ENCODE measurements around the gene DNAJA4.

DNA sequence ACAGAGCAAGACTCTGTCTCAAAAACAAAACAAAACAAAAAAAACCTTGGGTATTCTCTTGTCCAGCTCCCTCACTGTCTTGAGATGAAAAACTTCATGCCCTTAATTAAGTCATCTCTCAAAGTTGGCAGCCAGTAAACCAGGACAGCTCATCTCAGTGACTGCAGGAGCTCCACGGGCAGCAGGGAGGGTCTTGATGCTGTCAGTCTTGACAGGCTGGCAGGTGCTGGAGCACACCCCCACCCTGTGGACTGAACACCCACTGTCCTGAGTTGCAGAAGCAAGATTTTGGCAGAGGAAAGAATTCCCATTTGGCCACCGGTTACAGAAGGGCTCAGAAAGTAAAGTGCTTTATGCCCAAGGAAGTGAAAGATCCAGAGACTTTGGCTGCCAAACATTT lies 8.0 kb downstream of the DNAJA4 start:
- TF ChIP-seq, protein P1, sequence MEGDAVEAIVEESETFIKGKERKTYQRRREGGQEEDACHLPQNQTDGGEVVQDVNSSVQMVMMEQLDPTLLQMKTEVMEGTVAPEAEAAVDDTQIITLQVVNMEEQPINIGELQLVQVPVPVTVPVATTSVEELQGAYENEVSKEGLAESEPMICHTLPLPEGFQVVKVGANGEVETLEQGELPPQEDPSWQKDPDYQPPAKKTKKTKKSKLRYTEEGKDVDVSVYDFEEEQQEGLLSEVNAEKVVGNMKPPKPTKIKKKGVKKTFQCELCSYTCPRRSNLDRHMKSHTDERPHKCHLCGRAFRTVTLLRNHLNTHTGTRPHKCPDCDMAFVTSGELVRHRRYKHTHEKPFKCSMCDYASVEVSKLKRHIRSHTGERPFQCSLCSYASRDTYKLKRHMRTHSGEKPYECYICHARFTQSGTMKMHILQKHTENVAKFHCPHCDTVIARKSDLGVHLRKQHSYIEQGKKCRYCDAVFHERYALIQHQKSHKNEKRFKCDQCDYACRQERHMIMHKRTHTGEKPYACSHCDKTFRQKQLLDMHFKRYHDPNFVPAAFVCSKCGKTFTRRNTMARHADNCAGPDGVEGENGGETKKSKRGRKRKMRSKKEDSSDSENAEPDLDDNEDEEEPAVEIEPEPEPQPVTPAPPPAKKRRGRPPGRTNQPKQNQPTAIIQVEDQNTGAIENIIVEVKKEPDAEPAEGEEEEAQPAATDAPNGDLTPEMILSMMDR (IDR thresholded peaks at IDR 0.05): no peak
- TF ChIP-seq POLR2A (IDR thresholded peaks at IDR 0.05) (no peak), EP300 (IDR thresholded peaks at IDR 0.05) (no peak), POLR2AphosphoS5 (IDR thresholded peaks at IDR 0.05) (no peak)

All from stomach (tissue), 4 donors.